ENCODE measurements around the gene ZBED3. TPM values are rescaled to one million over a fixed set of nuclear protein-coding genes. Genes with fewer than 3 reads are reported as not detected.
A peak's percentile ranks its signal among the peaks of the same experiment; 100 is the strongest.

ZBED3 gene
- total and polyA plus RNA-seq, 2 of the 4 experiments (the other 2 are of a cell fraction), result 0.18 to 2.5 TPM

- Histone ChIP-seq H3K79me1 (ENCODE audit: low read depth in 1 of 2, low read length in 2 of 2) (no peaks in the 10 kb centered on the region), H3K4me1 (ENCODE audit: control insufficient read depth, insufficient read depth, low read length) (no peaks in the 10 kb centered on the region; the same call in 1 of the 2 replicates), H2BK5ac (ENCODE audit: low read depth, low read length, poor library complexity, severe bottlenecking) (no peak overlapping the region), H2BK120ac (ENCODE audit: low read depth, low read length) (no peak overlapping the region), H3K56ac (ENCODE audit: extremely low read depth, insufficient read depth, low read length) (no peak overlapping the region), H2BK15ac (ENCODE audit: low read depth, low read length) (no peak overlapping the region), H4K5ac (ENCODE audit: low read depth, low read length) (no peak overlapping the region), H2AFZ (replicated peaks; ENCODE audit: low read length, poor library complexity) (peak overlapping the region; percentile 87), H3K4me2 (ENCODE audit: low read depth, low read length) (0 out of 2 replicates have a peak overlapping the region, but pooled peaks have one; percentile 46), H3K4ac (ENCODE audit: low read depth, low read length) (no peak overlapping the region; the same call in 1 of the 2 replicates), H3K23ac (ENCODE audit: low read depth, low read length) (no peak overlapping the region), H2BK20ac (ENCODE audit: low read depth, low read length) (no peak overlapping the region), H3K9ac (ENCODE audit: low read depth, low read length) (no peak overlapping the region), H4K20me1 (ENCODE audit: insufficient read depth, low read length) (no peaks in the 10 kb centered on the region), H2AK9ac (replicated peaks; ENCODE audit: low read depth, low read length, poor library complexity) (peak overlapping the region; percentile 31), H3K36me3 (ENCODE audit: control insufficient read depth, insufficient read depth, low read length) (peaks cover 3% of the 10 kb centered on the region), H3K27ac (ENCODE audit: insufficient read depth, low read length) (no peak overlapping the region), H4K8ac (ENCODE audit: low read depth in 2 of 2, low read length in 2 of 2) (no peak overlapping the region), H3K9me1 (ENCODE audit: insufficient read depth, low read length) (peaks cover 5% of the 10 kb centered on the region; the same call in 1 of the 2 replicates), H3K14ac (replicated peaks; ENCODE audit: low read depth, low read length) (no peak overlapping the region), H3K9me3 (ENCODE audit: control insufficient read depth, insufficient read depth, low read length) (no peaks in the 10 kb centered on the region), H2AK5ac (ENCODE audit: low read depth, low read length) (no peak overlapping the region), H3K18ac (ENCODE audit: low read depth, low read length) (no peak overlapping the region), H3K27me3 (ENCODE audit: control insufficient read depth, insufficient read depth, low read length) (no peaks in the 10 kb centered on the region), H3K4me3 (ENCODE audit: insufficient read depth, low read depth, low read length) (peak overlapping the region; percentile 41), H4K91ac (ENCODE audit: insufficient read depth, low read depth, low read length) (no peak overlapping the region)
- dilution Hi-C loops (cut with HindIII; ENCODE audit: low sequenced_read_pairs, unreplicated experiment), result no loop called here
- ChIA-PET POLR2A (ENCODE audit: unreplicated experiment) (no interaction called here), CTCF (interaction anchor here (0.5 to 1.8 kb wide), 7 partner anchors 9 to 415 kb away, joined by 3 to 15 read pairs (median 4); partner anchors contain the start of genes WDR41 and ZBED3)
- peak; percentile 81 for ATAC-seq (ENCODE audit: low read depth)
- TF ChIP-seq POLR2A (IDR thresholded peaks at IDR 0.05; ENCODE audit: low read depth, low read length), result no peak
- no peak for TF ChIP-seq RFX5 (IDR thresholded peaks at IDR 0.05; ENCODE audit: low read depth, low read length)
- no peak for TF ChIP-seq MAFK (IDR thresholded peaks at IDR 0.05; ENCODE audit: low read depth, low read length)
- peak; percentile 46 for TF ChIP-seq RAD21 (IDR thresholded peaks at IDR 0.05; ENCODE audit: low read length)
- TF ChIP-seq MXI1 (IDR thresholded peaks at IDR 0.05; ENCODE audit: borderline replicate concordance, low read depth, low read length), result no peak
- TF ChIP-seq MAZ (IDR thresholded peaks at IDR 0.05; ENCODE audit: borderline replicate concordance, low read depth, low read length), result 0 out of 2 replicates have a peak, but pooled peaks have one; percentile 27
- peak; percentile 53 for TF ChIP-seq CTCF (conservative IDR thresholded peaks at IDR 0.05; ENCODE audit: low read depth, low read length)
- peak; percentile 33 for TF ChIP-seq SMC3 (IDR thresholded peaks at IDR 0.05; ENCODE audit: low read depth, low read length)
- no peak for TF ChIP-seq FOS (IDR thresholded peaks at IDR 0.05; ENCODE audit: low read depth, low read length)
- BruUV-seq (replicated peaks), result no TSS peak
- intact Hi-C loops (cut with micrococcal nuclease), result loop anchor here (1.0 kb wide), 1 partner anchor 209 kb away; no protein-coding TSS in a partner anchor
- DNase-seq, result peak; percentile 58
- in situ Hi-C loops (cut with MboI; ENCODE audit: low sequenced_read_pairs), result no loop called here
- 7% methylated on average over 67 of the region's 105 CpGs; no CpG with 5 or more reads in 1 of the 2 experiments for WGBS, 2 experiments (ENCODE audit: extremely low coverage in 2 of 2, insufficient read length in 1 of 2)
Measured at GRCh38 chr5:77076961-77077828, 9.9 kb downstream of the ZBED3 start.
